22Rv1 (cell line): ENCODE results near the gene POLE3.
"Not testable (repeated sequence)": the region's sequence is repeated elsewhere in the genome, so short reads cannot be mapped to it uniquely, and the experiment has no call there.

Experiments
- H3K27ac ChIP-seq: fragments of 450-650 bp; 2 replicates; pipeline ENCODE4 v1.5.1; 2017
- ZFX ChIP-seq: fragments of 450-650 bp; IDR thresholded peaks from 2 replicates; pipeline ENCODE4 v1.6.1; 2017; ENCODE audit warnings: antibody characterized with exemption, borderline replicate concordance
- TF ChIP-seq, protein P1 (sequence below): fragments of 450-650 bp; IDR thresholded peaks from 2 replicates; pipeline ENCODE4 v1.5.1; 2017; ENCODE audit warnings: mild to moderate bottlenecking

The POLE3 gene

GRCh38 chr9:113369855-113370140 is 40.7 kb downstream of the POLE3 start:
- TF ChIP-seq, protein P1, sequence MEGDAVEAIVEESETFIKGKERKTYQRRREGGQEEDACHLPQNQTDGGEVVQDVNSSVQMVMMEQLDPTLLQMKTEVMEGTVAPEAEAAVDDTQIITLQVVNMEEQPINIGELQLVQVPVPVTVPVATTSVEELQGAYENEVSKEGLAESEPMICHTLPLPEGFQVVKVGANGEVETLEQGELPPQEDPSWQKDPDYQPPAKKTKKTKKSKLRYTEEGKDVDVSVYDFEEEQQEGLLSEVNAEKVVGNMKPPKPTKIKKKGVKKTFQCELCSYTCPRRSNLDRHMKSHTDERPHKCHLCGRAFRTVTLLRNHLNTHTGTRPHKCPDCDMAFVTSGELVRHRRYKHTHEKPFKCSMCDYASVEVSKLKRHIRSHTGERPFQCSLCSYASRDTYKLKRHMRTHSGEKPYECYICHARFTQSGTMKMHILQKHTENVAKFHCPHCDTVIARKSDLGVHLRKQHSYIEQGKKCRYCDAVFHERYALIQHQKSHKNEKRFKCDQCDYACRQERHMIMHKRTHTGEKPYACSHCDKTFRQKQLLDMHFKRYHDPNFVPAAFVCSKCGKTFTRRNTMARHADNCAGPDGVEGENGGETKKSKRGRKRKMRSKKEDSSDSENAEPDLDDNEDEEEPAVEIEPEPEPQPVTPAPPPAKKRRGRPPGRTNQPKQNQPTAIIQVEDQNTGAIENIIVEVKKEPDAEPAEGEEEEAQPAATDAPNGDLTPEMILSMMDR = no peak
- no peak for TF ChIP-seq ZFX

DNA sequence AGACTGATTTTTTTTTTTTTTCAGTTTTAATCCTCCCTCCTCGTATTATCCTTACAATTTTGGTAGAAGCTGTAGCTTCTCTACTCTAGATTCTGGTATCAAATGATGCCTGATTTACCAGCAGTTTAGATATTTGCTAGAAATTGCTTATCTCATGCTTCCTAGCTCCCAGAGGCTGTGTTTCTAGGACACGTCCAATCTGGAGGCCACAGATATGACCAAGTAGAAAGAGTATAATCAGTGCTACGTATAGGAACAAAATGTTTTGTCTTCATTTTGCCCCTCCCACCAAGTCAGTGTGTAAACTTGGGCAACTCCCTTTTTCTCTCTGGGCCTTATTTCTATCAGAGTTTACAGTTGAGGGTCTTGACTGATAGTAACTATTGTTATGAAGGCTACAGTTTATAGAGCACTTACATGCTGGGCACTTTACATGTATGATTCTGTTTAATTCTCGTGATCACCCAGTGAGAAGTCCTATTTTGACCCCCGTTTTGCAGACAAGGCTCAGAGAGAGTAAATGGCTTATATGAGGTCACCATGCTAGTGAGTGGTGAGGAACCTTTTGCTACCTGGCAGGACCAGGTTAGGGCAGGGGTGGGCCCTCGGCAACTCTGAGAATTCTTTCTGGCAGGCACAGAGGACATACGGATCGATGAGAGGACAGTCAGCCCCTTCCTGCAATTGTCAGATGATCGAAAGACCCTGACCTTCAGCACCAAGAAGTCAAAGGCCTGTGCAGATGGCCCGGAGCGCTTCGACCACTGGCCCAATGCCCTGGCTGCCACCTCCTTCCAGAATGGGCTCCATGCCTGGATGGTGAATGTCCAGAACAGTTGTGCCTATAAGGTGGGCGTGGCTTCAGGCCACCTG is 41.3 kb downstream of the POLE3 start:
- no peak for TF ChIP-seq ZFX
- TF ChIP-seq, protein P1 = no peak
- H3K27ac ChIP-seq = no peak overlapping the region

More at GRCh38 chr9:113369855-113370140, 40.7 kb downstream of the POLE3 start:
- H3K27ac ChIP-seq = no peak overlapping the region

GRCh38 chr9:113368348-113368981 is 42.0 kb downstream of the POLE3 start:
- no peak for TF ChIP-seq ZFX
- TF ChIP-seq, protein P1 = no peak
- no peak overlapping the region for H3K27ac ChIP-seq

DNA sequence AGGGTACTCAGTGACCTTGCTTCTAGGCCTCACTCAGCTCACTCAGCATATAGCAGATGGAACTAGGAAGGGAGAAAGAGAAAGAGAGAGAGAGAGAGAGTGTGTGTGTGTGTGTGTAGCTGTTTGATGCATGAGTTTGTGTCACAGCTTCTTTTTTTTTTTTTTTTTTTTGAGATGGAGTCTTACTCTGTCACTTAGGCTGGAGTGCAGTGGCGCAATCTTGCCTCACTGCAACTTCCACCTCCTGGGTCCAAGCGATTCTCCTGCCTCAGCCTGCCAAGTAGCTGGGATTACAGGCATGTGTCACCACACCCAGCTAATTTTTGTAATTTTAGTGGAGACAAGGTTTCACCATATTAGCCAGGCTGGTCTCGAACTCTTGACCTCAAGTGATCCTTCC is 44.8 kb downstream of the POLE3 start:
- H3K27ac ChIP-seq = not testable (repeated sequence)

DNA sequence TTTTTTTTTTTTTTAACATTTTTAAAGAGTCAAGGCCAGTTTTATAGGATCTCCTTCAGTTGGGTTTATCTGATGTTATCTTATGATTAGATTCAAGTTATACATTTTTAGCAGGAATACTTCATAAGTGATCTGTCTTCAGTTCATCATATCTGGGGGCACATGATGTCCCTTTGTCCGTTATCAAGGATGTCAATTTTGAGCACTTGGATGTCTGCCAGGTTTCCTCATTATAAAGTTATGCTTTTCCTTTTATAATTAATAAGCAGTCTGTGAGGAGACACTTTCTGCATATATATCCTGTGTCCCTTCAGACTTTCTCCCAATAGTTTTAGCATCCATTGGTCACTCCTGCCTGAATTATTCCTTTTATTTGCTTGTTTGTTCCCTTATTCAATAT is 45.5 kb downstream of the POLE3 start:
- no peak overlapping the region for H3K27ac ChIP-seq
- TF ChIP-seq, protein P1 = no peak
- no peak for TF ChIP-seq ZFX

DNA sequence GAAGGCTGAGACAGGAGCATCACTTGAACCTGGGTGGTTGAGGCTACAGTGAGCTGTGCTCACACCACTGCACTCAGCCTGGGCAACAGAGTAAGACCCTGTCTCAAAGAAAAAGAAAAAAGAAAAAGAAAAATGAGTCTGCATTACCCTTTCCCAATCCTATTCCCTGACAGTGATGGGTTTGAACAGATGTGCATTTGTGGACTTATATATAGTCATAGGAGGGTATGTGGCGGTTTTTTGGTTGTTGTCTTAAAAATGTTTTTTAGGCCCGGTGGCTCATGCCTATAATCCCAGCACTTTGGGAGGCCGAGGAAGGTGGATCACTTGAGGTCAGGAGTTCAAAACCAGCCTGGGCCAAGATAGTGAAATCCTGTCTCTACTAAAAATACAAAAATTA is 47.1 kb downstream of the POLE3 start:
- TF ChIP-seq, protein P1 = no peak
- TF ChIP-seq ZFX = no peak
- H3K27ac ChIP-seq = no peak overlapping the region

GRCh38 chr9:113361304-113362018 is 49.0 kb downstream of the POLE3 start:
- no peak overlapping the region for H3K27ac ChIP-seq
- TF ChIP-seq, protein P1 = no peak
- no peak for TF ChIP-seq ZFX
